Neural crest cell (in vitro differentiated cells): Measurements from ENCODE around the gene GOLGA8M. TPM values are rescaled to one million over a fixed set of nuclear protein-coding genes. Genes with fewer than 3 reads are reported as not detected.
"Not testable (repeated sequence)": the region's sequence is repeated elsewhere in the genome, so short reads cannot be mapped to it uniquely, and the experiment has no call there.

Source experiments
- DNase-seq: peaks from one replicate; pipeline ENCODE4 v3.0.0; 2021; ENCODE audit warnings: low read depth, mixed read lengths, low spot score
- H3K27ac Mint-ChIP-seq: one replicate; pipeline ENCODE4 v1.8.0; 2021; ENCODE audit warnings: mild to moderate bottlenecking, mixed read lengths; ENCODE audit not compliant: unreplicated experiment
- H3K27me3 Mint-ChIP-seq: 2 replicates; pipeline ENCODE4 v1.8.0; 2021; ENCODE audit warnings: low read depth, mild to moderate bottlenecking, mixed read lengths
- H3K36me3 Mint-ChIP-seq: 2 replicates; pipeline ENCODE4 v1.8.0; 2021; ENCODE audit warnings: low read depth, mild to moderate bottlenecking, mixed read lengths
- H3K4me1 Mint-ChIP-seq: 2 replicates; pipeline ENCODE4 v1.8.0; 2021; ENCODE audit warnings: mixed read lengths
- H3K4me3 Mint-ChIP-seq: one replicate; pipeline ENCODE4 v1.8.0; 2021; ENCODE audit warnings: mild to moderate bottlenecking, mixed read lengths
- H3K9me3 Mint-ChIP-seq: 2 replicates; pipeline ENCODE4 v1.8.0; 2021; ENCODE audit warnings: mixed read lengths
- total RNA-seq: library from RNA; stranded (reverse); gene quantifications from 2 replicates; pipeline ENCODE4 v1.2.1, GENCODE V29; 2021

GOLGA8M gene
- total RNA-seq, 1 donor from 2014 or later, result 0.40 TPM

GRCh38 chr15:28652538-28652937 lies 59.7 kb downstream of the GOLGA8M start:
- not testable (repeated sequence) for H3K4me3 Mint-ChIP-seq, H3K4me1 Mint-ChIP-seq, H3K27ac Mint-ChIP-seq, DNase-seq, H3K36me3 Mint-ChIP-seq, H3K9me3 Mint-ChIP-seq, H3K27me3 Mint-ChIP-seq

Other genes starting within 250 kb of the GOLGA8M start
- gene GOLGA8G, start 179.4 kb downstream of the GOLGA8M start, total RNA-seq, result not detected in 2 replicates
- gene GOLGA6L25, start 158.9 kb downstream of the GOLGA8M start, total RNA-seq, result not detected in 2 replicates
- gene GOLGA6L7, start 136.2 kb upstream of the GOLGA8M start, total RNA-seq, result not detected in 2 replicates
- gene APBA2, start 173.6 kb upstream of the GOLGA8M start, total RNA-seq, result 78.6 and 79.9 TPM in 2 replicates